G401 (cell line): ENCODE measurements around the gene CREBZF. TPM values are rescaled to one million over a fixed set of nuclear protein-coding genes. Genes with fewer than 3 reads are reported as not detected.
"Not testable (repeated sequence)": the region's sequence is repeated elsewhere in the genome, so short reads cannot be mapped to it uniquely, and the experiment has no call there.

Source experiments
- DNase-seq: peaks from one replicate; pipeline ENCODE4 v3.0.0-alpha.2; 2015; ENCODE audit warnings: low spot score
- in situ Hi-C: cut with HindIII; loops from 2 replicates; pipeline ENCODE4 v1.10.0; 2016; ENCODE audit warnings: low sequenced_read_pairs, mixed read lengths
- total RNA-seq: library from RNA; depleted of rRNA; stranded (reverse); fragments of >200 nt; shearing (Covaris generic); gene quantifications from 2 replicates; pipeline ENCODE4 v1.2.3, GENCODE V29; 2014

CREBZF gene
- total RNA-seq, 1 experiment from 2014 or later: 33.9 TPM

GRCh38 chr11:85673393-85673792 is 8.5 kb upstream of the CREBZF start:
- in situ Hi-C loops: no loop called here
- DNase-seq: no peak

- in situ Hi-C loops: no loop called here
- no peak for DNase-seq
Observed at GRCh38 chr11:85672105-85672902, 7.4 kb upstream of the CREBZF start.

- in situ Hi-C loops: not testable (repeated sequence)
Observed at GRCh38 chr11:85670949-85671663, 6.2 kb upstream of the CREBZF start.

GRCh38 chr11:85668157-85668556 is 3.2 kb upstream of the CREBZF start:
- in situ Hi-C loops: no loop called here
- no peak for DNase-seq

More at GRCh38 chr11:85670949-85671663, 6.2 kb upstream of the CREBZF start:
- DNase-seq: not testable (repeated sequence)

- no peak for DNase-seq
- in situ Hi-C loops: no loop called here
Observed at GRCh38 chr11:85666687-85667086, 1.8 kb upstream of the CREBZF start.

GRCh38 chr11:85665733-85666132 is 804 bp upstream of the CREBZF start:
- in situ Hi-C loops: no loop called here

GRCh38 chr11:85663753-85664614 is 945 bp downstream of the CREBZF start:
- peak; percentile 78 for DNase-seq
- in situ Hi-C loops: no loop called here

More at GRCh38 chr11:85665733-85666132, 804 bp upstream of the CREBZF start:
- DNase-seq: no peak

- in situ Hi-C loops: no loop called here
- no peak for DNase-seq
Observed at GRCh38 chr11:85663080-85663752, 1.7 kb downstream of the CREBZF start.

GRCh38 chr11:85661972-85662664 is 2.8 kb downstream of the CREBZF start:
- no peak for DNase-seq
- in situ Hi-C loops: no loop called here

- DNase-seq: no peak
- in situ Hi-C loops: no loop called here
Observed at GRCh38 chr11:85658180-85658579, 6.7 kb downstream of the CREBZF start.

GRCh38 chr11:85656777-85657176 is 8.2 kb downstream of the CREBZF start:
- in situ Hi-C loops: no loop called here
- no peak for DNase-seq

GRCh38 chr11:85654343-85654742 is 10.6 kb downstream of the CREBZF start:
- in situ Hi-C loops, DNase-seq: not testable (repeated sequence)

- no peak for DNase-seq
- in situ Hi-C loops: no loop called here
Observed at GRCh38 chr11:85652786-85653447, 12.0 kb downstream of the CREBZF start.

- in situ Hi-C loops: no loop called here
- DNase-seq: no peak
Observed at GRCh38 chr11:85651118-85651517, 13.8 kb downstream of the CREBZF start.

GRCh38 chr11:85647604-85648299 is 17.2 kb downstream of the CREBZF start, which contains the start of gene TMEM126A:
TSS of gene TMEM126A (plus strand) at chr11:85647967. CDS start at chr11:85650256, 2,289 bp downstream.
- peak; percentile 93 for DNase-seq
- in situ Hi-C loops: no loop called here

- no peak for DNase-seq
- in situ Hi-C loops: no loop called here
Observed at GRCh38 chr11:85647078-85647477, 17.9 kb downstream of the CREBZF start.

- in situ Hi-C loops: no loop called here
- no peak for DNase-seq
Observed at GRCh38 chr11:85643191-85643614, 21.7 kb downstream of the CREBZF start.
